ENCODE results near the gene ABLIM2.

Gene ABLIM2

GRCh38 chr4:8019396-8020365 lies 138.9 kb downstream of the ABLIM2 start:
- DNase-seq = no peak

DNA sequence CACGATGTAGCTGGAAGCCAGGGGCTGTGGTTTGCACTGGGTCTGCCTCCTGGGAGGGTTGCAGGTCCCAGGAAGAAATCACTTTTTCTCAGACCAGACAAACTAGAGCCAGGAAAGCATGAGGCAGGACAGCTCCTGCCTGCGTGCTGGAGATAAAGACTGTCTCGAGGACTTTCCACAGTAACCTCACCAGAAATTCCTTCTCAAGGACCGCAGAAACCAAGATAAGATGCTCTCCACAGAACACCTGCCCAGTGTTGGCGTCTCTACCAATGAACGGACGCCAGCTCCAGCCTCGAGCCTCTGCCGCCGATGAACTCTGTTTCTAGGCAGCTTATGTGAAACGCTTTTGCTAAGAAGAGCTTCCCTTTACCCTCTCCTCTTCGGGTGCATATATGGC lies 142.1 kb downstream of the ABLIM2 start:
- DNase-seq = no peak

DNA sequence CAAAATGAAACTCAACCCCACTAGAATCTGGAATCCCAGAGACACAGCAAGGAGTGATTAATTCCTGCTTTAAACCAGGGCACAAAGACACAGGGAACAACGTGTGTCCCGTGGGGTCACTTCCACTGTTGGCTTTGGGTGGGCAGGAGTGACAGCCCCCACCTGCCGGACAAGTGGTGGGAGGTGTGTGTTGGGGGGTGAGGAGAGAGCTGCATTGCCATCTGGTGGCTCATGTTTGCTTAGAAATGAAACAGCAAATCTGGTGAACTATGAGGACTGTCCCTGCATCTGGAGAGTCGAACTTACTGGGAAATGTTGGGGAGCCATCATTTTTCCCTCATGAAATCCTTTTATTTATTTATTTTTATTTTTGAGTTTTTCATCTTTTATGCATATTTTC lies 143.1 kb downstream of the ABLIM2 start:
- no peak for DNase-seq

GRCh38 chr4:8013976-8014726 lies 144.5 kb downstream of the ABLIM2 start:
- no peak for DNase-seq

DNA sequence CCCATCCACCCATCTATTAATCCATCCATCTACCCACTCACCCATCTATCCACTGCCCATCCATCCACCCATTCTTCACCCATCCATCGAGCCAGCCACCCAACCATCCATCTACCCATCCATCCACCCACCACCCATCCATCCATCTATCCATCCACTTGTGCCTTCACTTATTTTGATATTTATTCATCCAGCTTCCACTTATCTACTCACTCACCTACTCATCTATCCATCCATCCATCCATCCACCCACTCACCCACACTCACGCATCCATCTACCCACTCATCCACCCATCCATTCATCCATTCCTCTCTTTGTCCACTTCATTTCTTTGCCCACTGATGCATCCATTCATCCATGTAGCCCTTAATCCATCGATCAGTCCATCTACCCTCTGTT lies 146.1 kb downstream of the ABLIM2 start:
- no peak for DNase-seq

GRCh38 chr4:8010618-8011017 lies 148.0 kb downstream of the ABLIM2 start:
- peak; percentile 90 for DNase-seq

- no peak for DNase-seq
Measured at GRCh38 chr4:8009710-8010511, 148.7 kb downstream of the ABLIM2 start.

DNA sequence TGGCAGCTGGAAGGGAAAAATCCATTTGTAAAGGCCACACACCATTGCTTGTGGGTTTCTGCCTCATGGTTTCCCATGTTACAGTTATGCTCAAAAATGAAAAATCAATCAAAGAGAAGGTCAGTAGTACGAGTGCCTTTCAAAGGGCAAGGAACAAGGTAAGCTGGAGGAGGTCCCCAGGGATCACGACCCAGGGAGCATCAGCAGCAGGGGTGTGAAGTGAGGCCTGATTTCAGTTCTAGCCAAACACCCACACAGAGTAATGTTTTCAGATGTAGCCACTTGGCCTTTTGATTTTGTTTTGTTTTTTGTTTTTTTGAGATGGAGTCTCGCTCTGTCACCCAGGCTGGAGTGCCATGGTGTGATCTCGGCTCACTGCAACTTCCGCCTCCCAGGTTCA lies 149.5 kb downstream of the ABLIM2 start:
- no peak for DNase-seq

- no peak for DNase-seq
Measured at GRCh38 chr4:8008391-8008790, 150.2 kb downstream of the ABLIM2 start.

- no peak for DNase-seq
Measured at GRCh38 chr4:8007581-8007980, 151.0 kb downstream of the ABLIM2 start.

DNA sequence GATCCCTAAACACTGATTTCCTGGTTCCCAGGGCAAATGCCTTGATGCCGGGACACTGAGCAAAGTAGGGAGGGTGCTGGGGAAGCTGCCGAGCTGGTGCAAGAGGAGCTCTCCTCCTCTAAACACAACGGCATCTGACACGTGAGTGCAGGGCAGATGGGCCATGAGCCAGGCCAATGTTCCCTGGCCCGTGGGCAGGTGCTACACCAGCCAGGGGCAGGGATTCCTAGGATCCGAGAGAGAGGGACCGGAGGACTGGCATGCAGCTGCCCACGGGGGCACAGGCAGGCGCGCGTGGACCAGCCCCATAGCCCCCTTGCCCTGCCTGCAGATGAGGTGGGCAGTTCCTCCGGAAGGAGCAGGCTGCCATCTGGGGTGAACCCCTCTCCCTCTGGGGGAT lies 152.1 kb downstream of the ABLIM2 start:
- no peak for DNase-seq

GRCh38 chr4:8005814-8006215 lies 152.8 kb downstream of the ABLIM2 start:
- DNase-seq = no peak

DNA sequence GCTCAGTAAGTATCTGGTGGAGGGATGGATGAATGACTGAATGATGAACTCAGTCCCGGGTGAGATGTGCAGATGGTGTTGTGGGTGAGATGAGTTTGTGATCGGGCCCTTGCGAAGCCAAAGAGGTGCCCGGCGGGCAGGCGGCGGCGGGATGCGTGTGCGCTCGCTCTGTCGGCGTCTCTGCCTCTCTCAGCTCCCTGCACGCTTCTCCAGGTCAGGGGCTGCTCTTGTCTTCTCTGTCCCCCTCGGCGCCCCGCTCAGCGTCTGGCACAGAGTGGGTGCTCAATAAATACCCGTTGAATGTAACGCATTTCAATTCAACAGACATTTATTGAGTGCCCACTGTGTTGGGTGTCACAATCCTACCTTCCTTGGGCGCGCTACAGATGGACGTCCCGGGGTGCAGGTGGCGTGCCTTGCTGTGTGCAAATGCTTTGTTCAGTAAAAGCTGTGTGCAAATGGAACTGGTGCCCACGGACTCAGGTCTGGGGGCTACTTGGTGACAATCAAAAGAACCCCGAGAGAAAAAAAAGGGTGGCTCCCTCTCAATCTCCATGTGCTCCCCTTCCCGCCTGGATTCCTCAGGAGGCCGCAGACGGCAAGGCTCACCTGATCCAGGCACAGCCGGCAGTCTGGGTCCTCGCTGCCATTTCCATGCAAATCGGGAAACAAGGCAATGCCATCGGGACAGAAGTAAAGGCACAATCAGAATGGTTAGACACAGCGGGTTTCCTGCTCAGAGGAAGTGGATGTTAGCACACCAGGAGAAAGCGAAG lies 153.4 kb downstream of the ABLIM2 start:
- DNase-seq = no peak

DNA sequence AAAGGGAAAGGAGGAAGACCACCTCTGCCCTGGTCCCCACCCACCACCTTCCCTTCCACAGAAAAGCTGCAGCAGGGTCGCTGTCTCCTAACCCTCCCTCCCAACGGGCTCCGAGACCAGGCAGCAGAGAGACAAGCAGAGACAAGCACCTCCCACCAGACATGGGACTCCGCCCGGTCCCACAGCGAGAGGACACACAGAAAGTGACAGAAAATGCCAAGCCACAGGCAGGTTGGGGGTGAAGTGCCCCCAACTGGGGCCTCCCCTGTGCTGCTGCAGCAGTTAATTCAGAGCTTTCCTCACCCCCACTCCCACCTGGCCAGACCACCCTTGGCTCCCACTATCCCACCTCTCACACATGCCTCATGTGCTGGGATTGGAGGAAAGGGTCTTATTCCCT lies 154.5 kb downstream of the ABLIM2 start:
- no peak for DNase-seq

GRCh38 chr4:8002525-8003309 lies 155.9 kb downstream of the ABLIM2 start:
- DNase-seq = no peak

DNA sequence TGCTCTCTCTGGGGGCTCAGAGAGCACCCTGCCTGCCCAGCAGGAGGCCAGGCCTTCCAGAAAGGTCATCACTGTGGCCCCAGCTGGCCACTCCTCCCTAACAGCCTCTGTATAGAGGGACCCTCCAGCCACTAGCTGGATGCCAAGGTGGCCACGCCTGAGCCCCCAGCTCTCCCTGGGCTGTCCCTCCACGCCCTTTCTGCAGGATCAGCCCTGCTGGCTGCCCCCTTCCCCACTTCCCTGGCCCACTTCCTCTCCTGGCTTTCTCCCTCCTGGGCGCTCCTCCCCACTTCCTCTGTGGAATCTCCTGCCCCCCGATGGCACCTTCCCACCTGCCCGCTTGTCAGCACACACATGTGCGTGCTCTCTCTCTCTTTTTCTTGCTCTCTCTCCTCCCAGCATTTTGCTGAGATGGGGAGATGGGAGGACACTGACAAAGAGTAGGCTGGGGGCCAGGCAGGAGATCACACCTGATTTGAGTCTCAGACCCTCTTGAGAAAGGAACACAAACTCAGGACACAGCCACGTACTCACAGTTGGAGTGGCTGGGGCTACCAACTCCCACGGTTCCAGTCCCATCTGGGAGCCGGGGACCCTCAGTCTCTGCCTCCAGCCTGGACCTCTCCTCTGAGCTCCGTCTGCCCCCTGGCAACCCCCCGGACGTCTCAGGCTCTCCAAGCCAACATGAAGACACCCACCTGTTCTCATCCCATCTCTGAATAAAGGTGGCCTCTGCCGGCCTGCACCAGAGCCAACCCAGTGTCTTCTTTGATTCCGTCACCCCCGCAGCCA lies 156.9 kb downstream of the ABLIM2 start:
- no peak for DNase-seq

- no peak for DNase-seq
Measured at GRCh38 chr4:8000721-8001491, 157.7 kb downstream of the ABLIM2 start.

- no peak for DNase-seq
Measured at GRCh38 chr4:8000247-8000646, 158.4 kb downstream of the ABLIM2 start.

GRCh38 chr4:7999695-8000094 lies 158.9 kb downstream of the ABLIM2 start:
- no peak for DNase-seq

DNA sequence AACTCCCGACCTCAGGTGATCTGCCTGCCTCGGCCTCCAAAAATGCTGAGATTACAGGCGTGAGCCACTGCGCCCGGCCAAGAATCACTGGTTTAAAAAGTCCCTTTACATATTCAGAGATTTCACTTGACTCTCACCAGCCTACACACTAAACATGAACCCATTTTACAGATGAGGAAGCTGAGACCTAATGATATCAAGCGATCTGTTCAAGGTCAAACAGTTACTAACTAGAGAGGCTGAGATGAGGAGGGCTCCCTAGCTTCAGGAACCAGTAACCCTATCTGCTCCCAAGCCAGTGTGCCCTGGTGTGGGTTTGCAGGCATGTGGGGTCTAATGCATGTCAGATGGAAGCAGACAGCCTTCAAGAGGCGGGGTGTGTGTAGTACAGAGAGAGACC lies 159.3 kb downstream of the ABLIM2 start:
- no peak for DNase-seq
